Measurements from ENCODE around the gene WDR13. TPM values are rescaled to one million over a fixed set of nuclear protein-coding genes. Genes with fewer than 3 reads are reported as not detected.
"Not testable (repeated sequence)": the region's sequence is repeated elsewhere in the genome, so short reads cannot be mapped to it uniquely, and the experiment has no call there.

WDR13 gene
- total RNA-seq (ENCODE audit: low replicate concordance) = 20.9 and 39.0 TPM in 2 replicates

DNA sequence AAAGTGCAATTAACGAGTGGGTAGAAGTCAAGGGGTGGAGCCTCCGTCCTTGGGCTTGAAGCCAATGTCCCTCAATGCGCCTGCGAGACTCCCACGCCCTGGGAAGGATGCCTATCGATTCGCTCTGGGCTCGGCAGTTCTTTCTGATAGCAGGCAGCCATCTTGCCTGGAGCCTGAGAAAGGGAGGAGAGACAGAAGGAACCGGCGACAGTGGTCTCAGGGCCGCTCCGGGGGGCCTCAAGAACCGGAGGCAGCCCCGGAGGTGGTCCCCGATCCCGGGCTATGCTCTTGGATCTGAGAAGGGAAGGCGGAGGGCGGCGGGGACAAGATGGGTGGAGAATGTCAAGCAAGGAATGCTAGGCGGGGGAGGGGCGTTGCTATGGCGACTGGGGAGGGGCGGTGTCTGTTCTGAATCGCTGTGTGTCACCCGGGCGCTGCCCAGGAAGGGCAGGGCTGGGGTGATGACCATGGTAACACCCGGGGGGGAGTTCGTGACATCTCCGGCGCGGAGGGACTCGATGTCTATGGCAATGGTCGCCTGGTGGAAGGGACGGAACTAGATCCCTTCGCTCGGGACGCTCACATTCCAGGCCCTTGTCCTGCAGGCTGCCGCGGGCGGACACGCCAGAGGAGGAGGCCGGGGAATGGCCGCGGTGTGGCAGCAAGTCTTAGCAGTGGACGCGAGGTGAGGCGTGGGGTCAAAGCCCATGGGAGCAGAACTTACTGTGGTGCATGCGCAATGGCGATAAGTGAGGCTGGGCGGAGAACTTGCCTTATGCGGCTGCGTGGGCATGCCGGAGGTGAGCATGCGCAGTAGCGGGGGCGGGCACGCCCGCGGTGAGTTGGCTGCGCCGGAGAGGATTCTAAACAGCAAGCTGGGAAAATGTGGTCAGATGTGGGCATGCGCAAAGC, at the start of gene WDR13:
WDR13 (plus strand) TSS at position 140 of the 912 bp plus-strand sequence; CDS start at position 645, 505 bp downstream.
- H3K27ac Mint-ChIP-seq = peak within 1 kb of the TSS; percentile 99
- Histone ChIP-seq H3K27ac (peak within 1 kb of the TSS; percentile 77), H3F3A (ENCODE audit: low read depth) (no peaks in the 10 kb centered on the region), H3K4me2 (peak within 1 kb of the TSS; percentile 74), H3K4me3 (peak within 1 kb of the TSS; percentile 86), H3K9ac (no peak within 1 kb of the TSS), H3K9me3 (ENCODE audit: low read depth) (no peaks in the 10 kb centered on the region), H4K20me1 (ENCODE audit: low read depth) (no peaks in the 10 kb centered on the region), H3K4me1 (no peaks in the 10 kb centered on the region), H2AFZ (replicated peaks) (peak within 1 kb of the TSS; percentile 89), H3K79me2 (ENCODE audit: low read depth) (no peaks in the 10 kb centered on the region), H3K27me3 (no peaks in the 10 kb centered on the region), H3K36me3 (no peaks in the 10 kb centered on the region)
- H3K4me1 Mint-ChIP-seq = peaks cover 4% of the 10 kb centered on the region
- H3K4me3 Mint-ChIP-seq = peak within 1 kb of the TSS; percentile 95
- peaks cover 4% of the 10 kb centered on the region for H3K36me3 Mint-ChIP-seq
- DNase-seq (ENCODE audit: low spot score) = peak; percentile 85
- TF ChIP-seq EZH2 (IDR thresholded peaks at IDR 0.05) = no peak
- no peak for TF ChIP-seq EZH2phosphoT487 (IDR thresholded peaks at IDR 0.05)
- TF ChIP-seq, protein P1, sequence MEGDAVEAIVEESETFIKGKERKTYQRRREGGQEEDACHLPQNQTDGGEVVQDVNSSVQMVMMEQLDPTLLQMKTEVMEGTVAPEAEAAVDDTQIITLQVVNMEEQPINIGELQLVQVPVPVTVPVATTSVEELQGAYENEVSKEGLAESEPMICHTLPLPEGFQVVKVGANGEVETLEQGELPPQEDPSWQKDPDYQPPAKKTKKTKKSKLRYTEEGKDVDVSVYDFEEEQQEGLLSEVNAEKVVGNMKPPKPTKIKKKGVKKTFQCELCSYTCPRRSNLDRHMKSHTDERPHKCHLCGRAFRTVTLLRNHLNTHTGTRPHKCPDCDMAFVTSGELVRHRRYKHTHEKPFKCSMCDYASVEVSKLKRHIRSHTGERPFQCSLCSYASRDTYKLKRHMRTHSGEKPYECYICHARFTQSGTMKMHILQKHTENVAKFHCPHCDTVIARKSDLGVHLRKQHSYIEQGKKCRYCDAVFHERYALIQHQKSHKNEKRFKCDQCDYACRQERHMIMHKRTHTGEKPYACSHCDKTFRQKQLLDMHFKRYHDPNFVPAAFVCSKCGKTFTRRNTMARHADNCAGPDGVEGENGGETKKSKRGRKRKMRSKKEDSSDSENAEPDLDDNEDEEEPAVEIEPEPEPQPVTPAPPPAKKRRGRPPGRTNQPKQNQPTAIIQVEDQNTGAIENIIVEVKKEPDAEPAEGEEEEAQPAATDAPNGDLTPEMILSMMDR (IDR thresholded peaks at IDR 0.05) = no peak
- peaks cover 3% of the 10 kb centered on the region for H3K27me3 Mint-ChIP-seq (ENCODE audit: insufficient read depth, low read depth)
- H3K9me3 Mint-ChIP-seq = peaks cover 11% of the 10 kb centered on the region

DNA sequence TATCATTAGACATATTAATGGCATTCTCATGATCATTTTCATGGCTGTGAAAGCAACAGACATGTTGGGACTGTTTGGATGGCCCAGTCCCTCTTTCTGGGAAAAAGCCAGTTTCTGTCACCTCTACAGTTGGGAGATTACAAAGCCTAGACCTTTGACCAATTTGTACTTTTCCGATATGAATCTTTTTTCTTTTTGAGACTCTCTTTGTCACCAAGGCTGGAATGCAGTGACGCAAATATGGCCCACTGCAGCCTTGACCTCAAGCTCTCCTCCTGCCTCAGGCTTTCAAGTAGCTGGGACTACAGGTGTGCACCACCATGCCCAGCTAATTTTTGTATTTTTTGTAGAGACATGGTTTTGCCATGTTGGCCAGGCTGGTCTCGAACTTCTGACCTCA, 48.4 kb upstream of the WDR13 start:
- Mint-ChIP-seq H3K36me3 (peaks cover under 1% of the 10 kb centered on the region), H3K27me3 (ENCODE audit: insufficient read depth, low read depth) (no peaks in the 10 kb centered on the region), H3K4me3 (no peak overlapping the region), H3K4me1 (no peaks in the 10 kb centered on the region), H3K27ac (no peak overlapping the region), H3K9me3 (peaks cover under 1% of the 10 kb centered on the region)
- H3K4me1 ChIP-seq = no peaks in the 10 kb centered on the region
- no peak for TF ChIP-seq EZH2phosphoT487 (IDR thresholded peaks at IDR 0.05)
- TF ChIP-seq, protein P1 (IDR thresholded peaks at IDR 0.05) = no peak
- no peak for TF ChIP-seq EZH2 (IDR thresholded peaks at IDR 0.05)
- no peak overlapping the region for H3K9ac ChIP-seq
- no peaks in the 10 kb centered on the region for H4K20me1 ChIP-seq (ENCODE audit: low read depth)
- H3K36me3 ChIP-seq = no peaks in the 10 kb centered on the region
- no peak overlapping the region for H3K27ac ChIP-seq
- H3F3A ChIP-seq (ENCODE audit: low read depth) = no peaks in the 10 kb centered on the region
- no peaks in the 10 kb centered on the region for H3K27me3 ChIP-seq
- H3K9me3 ChIP-seq (ENCODE audit: low read depth) = no peaks in the 10 kb centered on the region
- no peak overlapping the region for H2AFZ ChIP-seq (replicated peaks)
- no peak overlapping the region for H3K4me3 ChIP-seq
- H3K4me2 ChIP-seq = no peak overlapping the region
- no peak for DNase-seq (ENCODE audit: low spot score)
- no peaks in the 10 kb centered on the region for H3K79me2 ChIP-seq (ENCODE audit: low read depth)

DNA sequence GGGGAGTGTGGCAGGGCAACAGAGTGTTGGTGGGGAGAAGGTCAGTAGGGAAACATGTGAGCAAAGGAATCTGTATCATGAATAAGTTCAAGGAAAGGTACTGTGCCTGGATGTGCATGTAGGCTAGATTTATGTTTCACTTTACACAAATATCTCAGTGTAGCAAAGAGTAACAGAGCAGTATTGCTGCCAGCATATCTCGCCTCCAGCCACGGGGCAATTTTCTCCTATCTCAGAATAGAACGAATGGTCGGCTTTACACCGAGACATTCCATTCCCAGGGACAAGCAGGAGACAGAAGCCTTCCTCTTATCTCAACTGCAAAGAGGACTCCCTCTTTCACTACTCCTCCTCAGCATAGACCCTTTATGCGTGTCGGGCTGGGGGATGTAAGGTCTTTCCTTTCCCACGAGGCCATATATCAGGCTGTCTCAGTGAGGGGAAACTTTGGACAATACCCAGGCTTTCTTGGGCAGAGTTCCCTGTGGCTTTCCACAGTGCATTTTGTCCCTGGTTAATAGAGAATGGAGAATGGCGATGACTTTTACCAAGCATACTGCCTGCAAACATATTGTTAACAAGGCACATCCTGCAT, 41.5 kb upstream of the WDR13 start:
- not testable (repeated sequence) for H3K4me2 ChIP-seq; H3K36me3 ChIP-seq; H4K20me1 ChIP-seq (ENCODE audit: low read depth); H3F3A ChIP-seq (ENCODE audit: low read depth); DNase-seq (ENCODE audit: low spot score); H2AFZ ChIP-seq (replicated peaks); H3K4me3 ChIP-seq; H3K4me1 ChIP-seq; H3K27ac Mint-ChIP-seq; H3K9ac ChIP-seq; H3K4me3 Mint-ChIP-seq; H3K9me3 ChIP-seq (ENCODE audit: low read depth); H3K36me3 Mint-ChIP-seq; H3K79me2 ChIP-seq (ENCODE audit: low read depth); H3K4me1 Mint-ChIP-seq; H3K27me3 ChIP-seq; H3K27ac ChIP-seq; H3K27me3 Mint-ChIP-seq (ENCODE audit: insufficient read depth, low read depth); H3K9me3 Mint-ChIP-seq

DNA sequence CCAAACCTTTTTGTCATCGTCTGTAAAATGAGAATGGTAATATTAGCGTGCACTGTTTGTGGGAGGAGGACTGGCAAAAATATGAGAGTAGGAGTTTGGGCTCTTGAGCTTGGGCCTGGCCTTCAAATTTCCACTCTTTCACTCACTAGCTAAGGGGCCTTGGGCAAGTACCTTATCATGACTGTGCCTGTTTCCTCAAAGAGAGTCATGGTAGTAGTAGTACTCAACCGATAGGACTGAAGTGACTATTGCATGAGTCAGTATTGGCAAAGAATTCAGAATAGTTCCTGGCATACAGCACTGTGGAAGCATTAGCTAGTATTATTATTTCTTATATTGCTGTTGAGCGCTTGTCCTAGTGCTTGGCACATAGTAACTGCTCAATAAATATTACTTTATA, 39.0 kb upstream of the WDR13 start:
- Histone ChIP-seq H3K79me2 (ENCODE audit: low read depth) (no peaks in the 10 kb centered on the region), H3K4me1 (no peaks in the 10 kb centered on the region), H4K20me1 (ENCODE audit: low read depth) (no peaks in the 10 kb centered on the region), H3K27ac (no peak overlapping the region), H3K4me3 (no peak overlapping the region), H3K9ac (no peak overlapping the region), H3K9me3 (ENCODE audit: low read depth) (no peaks in the 10 kb centered on the region), H3K4me2 (no peak overlapping the region), H2AFZ (replicated peaks) (no peak overlapping the region), H3K36me3 (no peaks in the 10 kb centered on the region), H3F3A (ENCODE audit: low read depth) (no peaks in the 10 kb centered on the region), H3K27me3 (no peaks in the 10 kb centered on the region)
- DNase-seq (ENCODE audit: low spot score) = no peak
- Mint-ChIP-seq H3K9me3 (peaks cover 11% of the 10 kb centered on the region), H3K27me3 (ENCODE audit: insufficient read depth, low read depth) (no peaks in the 10 kb centered on the region), H3K4me1 (no peaks in the 10 kb centered on the region), H3K4me3 (no peak overlapping the region), H3K27ac (no peak overlapping the region), H3K36me3 (peaks cover 4% of the 10 kb centered on the region)
- TF ChIP-seq EZH2phosphoT487 (IDR thresholded peaks at IDR 0.05) (no peak), EZH2 (IDR thresholded peaks at IDR 0.05) (no peak)
- TF ChIP-seq, protein P1 (IDR thresholded peaks at IDR 0.05) = no peak

All from neural progenitor cell (in vitro differentiated cells).